PC-9 (cell line): ENCODE results near the gene OR8D2. TPM values are rescaled to one million over a fixed set of nuclear protein-coding genes. Genes with fewer than 3 reads are reported as not detected.

Source experiments
- BruUV-seq: library from RNA; stranded (reverse); fragments of 400-500 nt; replicated peaks from 2 replicates; lab custom pipeline; 2021; lab: Mats Ljungman, UMichigan
- CTCF ChIA-PET: fragments of 300-600 bp; sonication (Branson Sonifier 250); formaldehyde crosslinking; loops from one replicate; lab custom pipeline; 2022; ENCODE audit warnings: antibody characterized with exemption; lab: Charles Lee
- POLR2A ChIA-PET: fragments of 300-600 bp; sonication (Branson Sonifier 250); formaldehyde crosslinking; loops from one replicate; lab custom pipeline; 2022; ENCODE audit warnings: antibody characterized with exemption; ENCODE audit not compliant: unreplicated experiment; lab: Charles Lee
- DNase-seq, 2 experiments: peaks; one replicate each; pipeline versions ENCODE4 v3.0.0 to v3.0.0-alpha.2; 2015 to 2022; ENCODE audit warnings: mixed read lengths in 1 of 2
- H2AFZ ChIP-seq: fragments of 200-600 bp; sonication (generic); 2 replicates; pipeline ENCODE4 v1.8.1; 2017; ENCODE audit warnings: antibody characterized with exemption
- H3F3A ChIP-seq: fragments of 200-600 bp; sonication (generic); 2 replicates; pipeline ENCODE4 v1.8.1; 2017; ENCODE audit warnings: antibody characterized with exemption, mild to moderate bottlenecking, low read depth; ENCODE audit not compliant: insufficient read depth
- H3K27ac ChIP-seq: fragments of 200-600 bp; sonication (generic); 2 replicates; pipeline ENCODE4 v1.6.1; 2016; ENCODE audit warnings: mixed run types
- H3K27me3 ChIP-seq: fragments of 200-600 bp; sonication (generic); 2 replicates; pipeline ENCODE4 v1.6.1; 2016; ENCODE audit warnings: low read depth, mixed run types; ENCODE audit not compliant: insufficient read depth
- H3K36me3 ChIP-seq: fragments of 200-600 bp; sonication (generic); 2 replicates; pipeline ENCODE4 v1.6.1; 2016; ENCODE audit warnings: low read depth, mixed run types
- H3K4me1 ChIP-seq: fragments of 200-600 bp; sonication (generic); replicated peaks from 2 replicates; pipeline ENCODE4 v1.6.1; 2016; ENCODE audit warnings: mixed run types; ENCODE audit not compliant: insufficient read depth
- H3K4me2 ChIP-seq: fragments of 200-600 bp; sonication (generic); 2 replicates; pipeline ENCODE4 v1.6.1; 2017; ENCODE audit warnings: mixed run types
- H3K4me3 ChIP-seq: fragments of 200-600 bp; sonication (generic); 2 replicates; pipeline ENCODE4 v1.6.1; 2016; ENCODE audit warnings: mixed run types
- H3K79me2 ChIP-seq: fragments of 200-600 bp; sonication (generic); 2 replicates; pipeline ENCODE4 v1.6.1; 2017; ENCODE audit warnings: low read depth, mixed run types
- H3K9me2 ChIP-seq: fragments of 200-600 bp; sonication (generic); 2 replicates; pipeline ENCODE4 v1.8.1; 2017; ENCODE audit warnings: mild to moderate bottlenecking; ENCODE audit not compliant: insufficient read depth
- H3K9me3 ChIP-seq: fragments of 200-600 bp; sonication (generic); 2 replicates; pipeline ENCODE4 v1.8.1; 2016; ENCODE audit warnings: low read depth; ENCODE audit not compliant: insufficient read depth
- H4K20me1 ChIP-seq: fragments of 200-600 bp; sonication (generic); 2 replicates; pipeline ENCODE4 v1.8.1; 2017; ENCODE audit not compliant: insufficient read depth
- CTCF ChIP-seq: fragments of 200-600 bp; sonication (generic); conservative IDR thresholded peaks from 2 replicates; pipeline ENCODE4 v1.6.1; 2017; ENCODE audit warnings: mixed run types, antibody characterized with exemption, mild to moderate bottlenecking, moderate library complexity
- EZH2 ChIP-seq: fragments of 200-600 bp; sonication (generic); IDR thresholded peaks from 2 replicates; pipeline ENCODE4 v1.8.0; 2017; ENCODE audit warnings: antibody characterized with exemption, low read depth
- intact Hi-C: fragments of 100-400 bp; cut with micrococcal nuclease; formaldehyde crosslinking; loops from one replicate; pipeline ENCODE4 v1.10.0; 2022; ENCODE audit not compliant: unreplicated experiment
- total RNA-seq: library from RNA; stranded (reverse); gene quantifications from 2 replicates; pipeline ENCODE4 v1.2.3, GENCODE V29; 2021

Gene OR8D2
- total RNA-seq, 1 experiment from 2014 or later = not detected

GRCh38 chr11:124310721-124311120, 9.3 kb downstream of the OR8D2 start:
- Histone ChIP-seq H3K79me2 (no peaks in the 10 kb centered on the region), H4K20me1 (no peaks in the 10 kb centered on the region), H3K36me3 (no peaks in the 10 kb centered on the region), H3K9me2 (no peaks in the 10 kb centered on the region), H3K4me2 (no peak overlapping the region), H3F3A (no peaks in the 10 kb centered on the region), H3K4me3 (no peak overlapping the region), H2AFZ (no peak overlapping the region), H3K4me1 (no peaks in the 10 kb centered on the region), H3K27me3 (no peaks in the 10 kb centered on the region), H3K9me3 (no peaks in the 10 kb centered on the region), H3K27ac (no peak overlapping the region)
- ChIA-PET CTCF (no interaction called here), POLR2A (no interaction called here)
- no peak for TF ChIP-seq CTCF
- no peak for TF ChIP-seq EZH2
- no TSS peak for BruUV-seq
- intact Hi-C loops = no loop called here
- DNase-seq = no peak

- no peak overlapping the region for H3K4me2 ChIP-seq
- no peaks in the 10 kb centered on the region for H3K27me3 ChIP-seq
- ChIA-PET POLR2A (no interaction called here), CTCF (no interaction called here)
- no peaks in the 10 kb centered on the region for H3F3A ChIP-seq
- DNase-seq = no peak
- no peaks in the 10 kb centered on the region for H3K79me2 ChIP-seq
- no peaks in the 10 kb centered on the region for H3K4me1 ChIP-seq
- intact Hi-C loops = no loop called here
- TF ChIP-seq EZH2 (no peak), CTCF (no peak)
- H3K9me3 ChIP-seq = no peaks in the 10 kb centered on the region
- BruUV-seq = no TSS peak
- no peaks in the 10 kb centered on the region for H3K9me2 ChIP-seq
- no peaks in the 10 kb centered on the region for H4K20me1 ChIP-seq
- no peak overlapping the region for H3K4me3 ChIP-seq
- H3K36me3 ChIP-seq = no peaks in the 10 kb centered on the region
- no peak overlapping the region for H3K27ac ChIP-seq
- H2AFZ ChIP-seq = no peak overlapping the region
These were observed 12.9 kb downstream of the OR8D2 start for GRCh38 chr11:124307093-124307492.

- Histone ChIP-seq H3K36me3 (no peaks in the 10 kb centered on the region), H3K9me2 (0 out of 2 replicates have a peak, but pooled peaks cover 2% of the 10 kb centered on the region), H3K4me1 (no peaks in the 10 kb centered on the region), H2AFZ (no peak overlapping the region), H3K79me2 (no peaks in the 10 kb centered on the region), H3F3A (no peaks in the 10 kb centered on the region), H3K4me2 (no peak overlapping the region), H3K27ac (no peak overlapping the region), H4K20me1 (no peaks in the 10 kb centered on the region), H3K9me3 (no peaks in the 10 kb centered on the region), H3K27me3 (no peaks in the 10 kb centered on the region), H3K4me3 (no peak overlapping the region)
- POLR2A ChIA-PET = no interaction called here
- intact Hi-C loops = no loop called here
- BruUV-seq = no TSS peak
- no peak for DNase-seq
- CTCF ChIA-PET = no interaction called here
- TF ChIP-seq CTCF (no peak), EZH2 (no peak)
These were observed 17.5 kb downstream of the OR8D2 start for GRCh38 chr11:124302347-124303125.
